H1 (cell line): ENCODE data around the gene XRRA1. TPM values are rescaled to one million over a fixed set of nuclear protein-coding genes. Genes with fewer than 3 reads are reported as not detected.

Source experiments
- CTCF ChIA-PET: fragments of 300-600 bp; sonication (Branson Sonifier 250); formaldehyde crosslinking; loops from one replicate; lab custom pipeline; 2021; ENCODE audit not compliant: partially characterized antibody; lab: Charles Lee
- POLR2A ChIA-PET: fragments of 300-600 bp; sonication (Branson Sonifier 250); formaldehyde crosslinking; loops from one replicate; lab custom pipeline; 2021; ENCODE audit warnings: inconsistent platforms; ENCODE audit not compliant: partially characterized antibody; lab: Charles Lee
- DNase-seq, 2 experiments: peaks; one replicate each; pipeline versions ENCODE4 v3.0.0 to v3.0.0-alpha.2; 2010 to 2022; ENCODE audit warnings: low spot score in 2 of 2, low read depth in 1 of 2, mixed read lengths in 1 of 2
- FAIRE-seq: peaks from 2 replicates; lab custom pipeline; 2011; peaks lifted over from hg19 to GRCh38; lab: Jason Lieb, UNC
- H2AFZ ChIP-seq: 2 replicates; pipeline ENCODE4 v1.8.1; 2012; ENCODE audit warnings: low read length, inconsistent platforms
- H2AK5ac ChIP-seq: 2 replicates; pipeline ENCODE4 v1.6.1; 2013; ENCODE audit warnings: low read depth, low read length
- H2BK120ac ChIP-seq: replicated peaks from 2 replicates; pipeline ENCODE3; 2013; ENCODE audit warnings: low read depth, low read length, inconsistent platforms
- H2BK12ac ChIP-seq: 2 replicates; pipeline ENCODE4 v1.6.1; 2013; ENCODE audit warnings: low read depth, low read length
- H2BK15ac ChIP-seq: 2 replicates; pipeline ENCODE4 v1.6.1; 2013; ENCODE audit warnings: low read length
- H2BK20ac ChIP-seq: 2 replicates; pipeline ENCODE4 v1.6.1; 2013; ENCODE audit warnings: low read length
- H2BK5ac ChIP-seq: 2 replicates; pipeline ENCODE4 v1.6.1; 2013; ENCODE audit warnings: low read depth, low read length
- H3K14ac ChIP-seq: 2 replicates; pipeline ENCODE4 v1.6.1; 2013; ENCODE audit warnings: inconsistent platforms; ENCODE audit not compliant: insufficient read length
- H3K18ac ChIP-seq: 2 replicates; pipeline ENCODE4 v1.6.1; 2013; ENCODE audit warnings: low read length; ENCODE audit errors: extremely low read depth
- H3K23ac ChIP-seq: 2 replicates; pipeline ENCODE4 v1.6.1; 2013; ENCODE audit warnings: inconsistent platforms; ENCODE audit not compliant: insufficient read length
- H3K23me2 ChIP-seq: 2 replicates; pipeline ENCODE4 v1.6.1; 2013; ENCODE audit warnings: low read depth, low read length
- H3K27ac ChIP-seq: 2 replicates; pipeline ENCODE4 v1.6.1; 2011; ENCODE audit warnings: low read depth, low read length, inconsistent platforms
- H3K27me3 ChIP-seq, 4 experiments: replicated peaks in 1 of 4; 1 replicate in 1 of 4; 2 replicates in 3 of 4; pipeline versions ENCODE4 v1.6.1 to v1.8.1; 2011 to 2013; ENCODE audit warnings: low read length in 3 of 4, mild to moderate bottlenecking in 3 of 4, inconsistent platforms in 2 of 4, mixed read lengths in 2 of 4, moderate library complexity in 1 of 4; ENCODE audit not compliant: control insufficient read depth in 3 of 4, insufficient read depth in 3 of 4; ENCODE audit errors: extremely low read depth in 1 of 4
- H3K36me3 ChIP-seq, 4 experiments: 2 replicates each; pipeline versions ENCODE4 v1.6.1 to v1.8.1; 2011 to 2013; ENCODE audit warnings: mild to moderate bottlenecking in 4 of 4, low read length in 3 of 4, moderate library complexity in 2 of 4, control low read depth in 1 of 4, inconsistent platforms in 1 of 4; ENCODE audit not compliant: insufficient read depth in 4 of 4, control insufficient read depth in 2 of 4
- H3K4ac ChIP-seq: replicated peaks from 2 replicates; pipeline ENCODE3; 2013; ENCODE audit warnings: low read length, low read depth, mixed read lengths, inconsistent platforms; ENCODE audit not compliant: insufficient read length
- H3K4me1 ChIP-seq, 4 experiments: replicated peaks in 1 of 4; 1 replicate in 1 of 4; 2 replicates in 3 of 4; pipeline versions ENCODE4 v1.6.1 to v1.8.1; 2011 to 2013; ENCODE audit warnings: low read length in 3 of 4, inconsistent platforms in 2 of 4, mixed read lengths in 1 of 4; ENCODE audit not compliant: insufficient read depth in 4 of 4, control insufficient read depth in 3 of 4
- H3K4me2 ChIP-seq, 2 experiments: 2 replicates each; pipeline versions ENCODE4 v1.6.1 to v1.8.1; 2011 to 2013; ENCODE audit warnings: low read depth in 2 of 2, low read length in 2 of 2, control low read depth in 1 of 2, inconsistent platforms in 1 of 2, mild to moderate bottlenecking in 1 of 2; ENCODE audit not compliant: insufficient read depth in 1 of 2
- H3K4me3 ChIP-seq, 4 experiments: fragments of 200-600, 300-600 bp in 1 of 4; sonication (generic), shearing (Covaris generic), sonication (Bioruptor Twin) in 1 of 4; 2 replicates each; pipeline versions ENCODE4 v1.5.1 to v1.8.1; 2011 to 2016; ENCODE audit warnings: low read length in 4 of 4, low read depth in 3 of 4, control low read depth in 2 of 4, inconsistent platforms in 2 of 4, mild to moderate bottlenecking in 2 of 4, mixed read lengths in 1 of 4, moderate library complexity in 1 of 4; ENCODE audit not compliant: insufficient read depth in 2 of 4; ENCODE audit errors: extremely low read depth in 1 of 4
- H3K56ac ChIP-seq: replicated peaks from 2 replicates; pipeline ENCODE3; 2013; ENCODE audit warnings: low read depth, mild to moderate bottlenecking, mixed read lengths, low read length, inconsistent platforms; ENCODE audit not compliant: insufficient read length
- H3K79me1 ChIP-seq: 2 replicates; pipeline ENCODE4 v1.6.1; 2013; ENCODE audit warnings: low read depth, low read length, control low read depth
- H3K79me2 ChIP-seq, 2 experiments: 2 replicates each; pipeline versions ENCODE4 v1.6.1 to v1.8.1; 2012 to 2013; ENCODE audit warnings: low read length in 2 of 2, mild to moderate bottlenecking in 2 of 2, inconsistent platforms in 1 of 2; ENCODE audit not compliant: insufficient read depth in 2 of 2, control insufficient read depth in 1 of 2
- H3K9ac ChIP-seq, 4 experiments: replicated peaks in 1 of 4; 1 replicate in 1 of 4; 2 replicates in 3 of 4; pipeline versions ENCODE4 v1.6.1 to v1.8.1; 2011 to 2013; ENCODE audit warnings: low read depth in 3 of 4, low read length in 3 of 4, control low read depth in 2 of 4, mild to moderate bottlenecking in 2 of 4, moderate library complexity in 2 of 4, inconsistent platforms in 1 of 4; ENCODE audit errors: extremely low read depth in 1 of 4
- H3K9me3 ChIP-seq, 2 experiments: 2 replicates each; pipeline versions ENCODE4 v1.6.1 to v1.8.1; 2012 to 2013; ENCODE audit warnings: mild to moderate bottlenecking in 2 of 2, moderate library complexity in 2 of 2, control low read depth in 1 of 2, inconsistent platforms in 1 of 2, low read depth in 1 of 2, low read length in 1 of 2, mixed read lengths in 1 of 2; ENCODE audit not compliant: insufficient read depth in 2 of 2
- H4K20me1 ChIP-seq, 2 experiments: replicated peaks in 1 of 2; 2 replicates each; pipeline versions ENCODE3 to v1.8.1; 2011 to 2013; ENCODE audit warnings: inconsistent platforms in 2 of 2, low read length in 2 of 2, mild to moderate bottlenecking in 1 of 2; ENCODE audit not compliant: insufficient read depth in 2 of 2, control insufficient read depth in 1 of 2
- H4K5ac ChIP-seq: 2 replicates; pipeline ENCODE4 v1.6.1; 2013; ENCODE audit warnings: low read length, low read depth, mixed read lengths, inconsistent platforms; ENCODE audit not compliant: insufficient read length
- H4K8ac ChIP-seq: 2 replicates; pipeline ENCODE4 v1.8.0; 2013; ENCODE audit warnings: mild to moderate bottlenecking, moderate library complexity, low read length, inconsistent platforms; ENCODE audit not compliant: insufficient read depth; ENCODE audit errors: extremely low read depth
- H4K91ac ChIP-seq: replicated peaks from 2 replicates; pipeline ENCODE3; 2013; ENCODE audit warnings: low read length, mixed read lengths, inconsistent platforms; ENCODE audit not compliant: insufficient read length
- ATF3 ChIP-seq: IDR thresholded peaks from 2 replicates; pipeline ENCODE4 v1.6.1; 2011; ENCODE audit warnings: low read depth, mild to moderate bottlenecking, low read length; ENCODE audit not compliant: insufficient read depth
- CHD2 ChIP-seq: IDR thresholded peaks from 2 replicates; pipeline ENCODE4 v1.6.1; 2012; ENCODE audit warnings: low read length, improper control_type of control experiment
- FOSL1 ChIP-seq: IDR thresholded peaks from 2 replicates; pipeline ENCODE4 v1.6.1; 2011; ENCODE audit warnings: mild to moderate bottlenecking, low read depth, low read length, moderate library complexity; ENCODE audit not compliant: insufficient read depth
- JUN ChIP-seq: IDR thresholded peaks from 2 replicates; pipeline ENCODE4 v1.6.1; 2011; ENCODE audit warnings: low read depth, mild to moderate bottlenecking, improper control_type of control experiment, low read length
- KDM1A ChIP-seq: fragments of 200-600, 300-600 bp; sonication (generic); IDR thresholded peaks from 2 replicates; pipeline ENCODE4 v1.7.1; 2016; ENCODE audit warnings: mild to moderate bottlenecking, low read length, borderline replicate concordance
- KDM4A ChIP-seq: IDR thresholded peaks from one replicate; pipeline ENCODE4 v1.7.1; 2012; ENCODE audit warnings: low read depth, mild to moderate bottlenecking, moderate library complexity, low read length, inconsistent platforms; ENCODE audit not compliant: severe bottlenecking
- NANOG ChIP-seq: IDR thresholded peaks from 2 replicates; pipeline ENCODE4 v1.6.1; 2011; ENCODE audit warnings: low read length, low read depth, mild to moderate bottlenecking, inconsistent platforms; ENCODE audit not compliant: insufficient read depth, poor library complexity, severe bottlenecking
- PHF8 ChIP-seq: fragments of 200-600 bp; sonication (generic); conservative IDR thresholded peaks from 2 replicates; pipeline ENCODE4 v1.7.1; 2012; ENCODE audit warnings: low read depth, mild to moderate bottlenecking, inconsistent platforms, low read length, moderate library complexity
- RFX5 ChIP-seq: IDR thresholded peaks from 2 replicates; pipeline ENCODE4 v1.6.1; 2011; ENCODE audit warnings: low read depth, low read length, improper control_type of control experiment, borderline replicate concordance
- SIRT6 ChIP-seq: IDR thresholded peaks from one replicate; pipeline ENCODE4 v1.7.1; 2012; ENCODE audit warnings: low read length, inconsistent platforms
- SP4 ChIP-seq: IDR thresholded peaks from 2 replicates; pipeline ENCODE4 v1.6.1; 2012; ENCODE audit warnings: low read length, inconsistent platforms
- SRF ChIP-seq: IDR thresholded peaks from 2 replicates; pipeline ENCODE4 v1.6.1; 2011; ENCODE audit warnings: mild to moderate bottlenecking, low read depth, low read length, moderate library complexity
- ZNF274 ChIP-seq: IDR thresholded peaks from 2 replicates; pipeline ENCODE4 v1.7.0; 2012; ENCODE audit warnings: low read length, borderline replicate concordance; ENCODE audit errors: extremely low read depth
- WGBS, 2 experiments: shearing (Covaris generic) in 1 of 2; methylation state at CpG; one replicate each; pipeline versions ENCODE4 v1.1.6 to v1.1.7; 2013 to 2015; ENCODE audit warnings: low lambda C conversion rate in 2 of 2, mixed read lengths in 2 of 2, inconsistent platforms in 1 of 2, low coverage in 1 of 2, missing lambda C conversion rate in 1 of 2; ENCODE audit not compliant: insufficient replicate concordance in 2 of 2, insufficient coverage in 1 of 2, insufficient read length in 1 of 2; ENCODE audit errors: extremely low coverage in 1 of 2, missing lambda C conversion rate in 1 of 2; 5-methylcytosine and 5-hydroxymethylcytosine counted together
- polyA plus RNA-seq, 7 experiments: library from polyadenylated mRNA; depleted of rRNA in 3 of 7; stranded (reverse) in 5 of 7; unstranded in 2 of 7; fragments of >200 nt in 5 of 7; fragments of 200-250 nt in 2 of 7; gene quantifications; 1 replicate in 5 of 7; 2 replicates in 1 of 7; 4 replicates in 1 of 7; pipeline versions ENCODE4 v1.2.1 to v1.2.3, GENCODE V29; 2011 to 2013; ENCODE audit warnings: missing spikeins in 2 of 7, mixed read lengths in 2 of 7
- total RNA-seq: library from RNA; stranded (reverse); fragmentation: NEBNext Ultra II Directional; extraction: Animal tissue kit (Norgen Biotek cat#: 25700); gene quantifications from 2 replicates; pipeline ENCODE4 v1.2.1, GENCODE V29; 2021

XRRA1 gene
- total and polyA plus RNA-seq, 2 of the 8 experiments (the other 6 are each of a cell fraction or from before 2014, with no cell fraction given), result 2.1 to 7.1 TPM

- ChIA-PET POLR2A (interaction anchor here (0.8 kb wide), 1 partner anchor 15 kb away, joined by 3 read pairs; no protein-coding TSS in a partner anchor), CTCF (interaction anchor here (0.6 to 2.6 kb wide), 8 partner anchors 10 to 1424 kb away, joined by 3 to 10 read pairs (median 4); no protein-coding TSS in a partner anchor)
- H4K5ac ChIP-seq, result no peak overlapping the region
- H3K79me2 ChIP-seq, result no peaks in the 10 kb centered on the region
- 87% methylated on average over 8 of the region's 8 CpGs; no CpG with 5 or more reads in 1 of the 2 experiments for WGBS, 2 experiments
- H3K27me3 ChIP-seq, result no peaks in the 10 kb centered on the region
- no peak overlapping the region for H2AK5ac ChIP-seq
- H3K79me1 ChIP-seq, result no peaks in the 10 kb centered on the region
- H3K9ac ChIP-seq, result no peak overlapping the region
- H3K4me1 ChIP-seq, result no peaks in the 10 kb centered on the region
- H2BK20ac ChIP-seq, result no peak overlapping the region
- no peak overlapping the region for H3K4me3 ChIP-seq
- H3K27ac ChIP-seq, result no peak overlapping the region
- no peak overlapping the region for H4K91ac ChIP-seq
- FAIRE-seq (no peak), DNase-seq (no peak)
- no peak overlapping the region for H3K14ac ChIP-seq
- H3K4ac ChIP-seq, result no peak overlapping the region
- H3K36me3 ChIP-seq, result no peaks in the 10 kb centered on the region
- no peaks in the 10 kb centered on the region for H4K20me1 ChIP-seq
- no peak overlapping the region for H4K8ac ChIP-seq
- no peak overlapping the region for H2BK120ac ChIP-seq
- H2BK5ac ChIP-seq, result no peak overlapping the region
- no peaks in the 10 kb centered on the region for H3K9me3 ChIP-seq
- no peak overlapping the region for H2AFZ ChIP-seq
- H3K18ac ChIP-seq, result no peak overlapping the region
- H2BK12ac ChIP-seq, result no peak overlapping the region
- no peaks in the 10 kb centered on the region for H3K23me2 ChIP-seq
- no peak overlapping the region for H3K23ac ChIP-seq
- H3K56ac ChIP-seq, result no peak overlapping the region
- no peak overlapping the region for H3K4me2 ChIP-seq
- no peak overlapping the region for H2BK15ac ChIP-seq
- TF ChIP-seq ZNF274 (no peak), SIRT6 (no peak), ATF3 (no peak), RFX5 (no peak), SP4 (no peak), KDM1A (no peak), CHD2 (no peak), KDM4A (no peak), SRF (no peak), NANOG (no peak), PHF8 (no peak), FOSL1 (no peak), JUN (no peak)
Observed at GRCh38 chr11:74926304-74927030, 22.4 kb downstream of the XRRA1 start.
